GM12801 (cell line): ENCODE results near the gene TARBP1.

ENCODE experiments used
- TF ChIP-seq, protein P1 (sequence below): IDR thresholded peaks from one replicate; pipeline ENCODE4 v1.5.1; 2011; ENCODE audit warnings: control low read depth; ENCODE audit not compliant: insufficient read length; ENCODE audit errors: extremely low read depth

TARBP1 gene

DNA sequence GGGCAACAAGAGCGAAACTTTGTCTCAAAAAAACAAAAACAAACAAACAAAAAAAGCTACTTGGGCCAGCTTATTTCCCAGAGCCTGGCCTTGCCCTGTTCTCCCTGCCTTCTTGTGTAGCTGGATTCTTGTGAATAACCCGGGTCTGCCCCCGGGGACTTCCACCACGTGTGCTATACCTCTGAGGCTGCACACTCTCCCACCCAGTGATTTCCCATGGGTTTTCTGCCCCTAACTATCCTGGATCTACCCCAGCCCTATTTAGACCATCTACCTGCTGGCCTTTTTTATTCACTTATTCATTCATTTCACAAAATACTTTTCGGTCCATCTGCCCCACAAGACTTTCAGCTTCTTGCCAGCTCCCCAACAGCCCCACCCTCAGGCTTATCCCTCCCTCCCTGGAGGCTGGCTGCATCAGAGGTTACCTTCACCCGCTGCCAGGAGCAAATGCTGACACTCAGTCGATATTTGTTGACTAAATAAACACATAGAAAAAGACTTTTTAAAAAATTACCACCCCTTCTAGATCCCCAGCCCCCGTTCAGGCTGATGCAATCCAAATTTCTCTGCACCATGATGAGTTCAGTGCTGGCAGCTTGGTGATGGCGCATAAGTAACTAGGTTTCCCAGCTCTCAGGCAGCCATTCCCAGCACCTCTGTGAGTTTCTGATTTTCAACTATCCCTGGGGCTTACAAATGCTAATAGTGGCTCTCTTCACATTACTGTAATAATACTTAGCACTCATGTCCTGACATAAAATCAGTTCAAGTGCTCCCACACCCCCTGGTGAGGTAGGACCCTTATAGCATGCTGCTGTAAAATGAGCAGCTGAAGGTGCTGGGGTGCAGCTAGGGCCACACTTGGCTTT, 30.7 kb upstream of the TARBP1 start:
- TF ChIP-seq, protein P1, sequence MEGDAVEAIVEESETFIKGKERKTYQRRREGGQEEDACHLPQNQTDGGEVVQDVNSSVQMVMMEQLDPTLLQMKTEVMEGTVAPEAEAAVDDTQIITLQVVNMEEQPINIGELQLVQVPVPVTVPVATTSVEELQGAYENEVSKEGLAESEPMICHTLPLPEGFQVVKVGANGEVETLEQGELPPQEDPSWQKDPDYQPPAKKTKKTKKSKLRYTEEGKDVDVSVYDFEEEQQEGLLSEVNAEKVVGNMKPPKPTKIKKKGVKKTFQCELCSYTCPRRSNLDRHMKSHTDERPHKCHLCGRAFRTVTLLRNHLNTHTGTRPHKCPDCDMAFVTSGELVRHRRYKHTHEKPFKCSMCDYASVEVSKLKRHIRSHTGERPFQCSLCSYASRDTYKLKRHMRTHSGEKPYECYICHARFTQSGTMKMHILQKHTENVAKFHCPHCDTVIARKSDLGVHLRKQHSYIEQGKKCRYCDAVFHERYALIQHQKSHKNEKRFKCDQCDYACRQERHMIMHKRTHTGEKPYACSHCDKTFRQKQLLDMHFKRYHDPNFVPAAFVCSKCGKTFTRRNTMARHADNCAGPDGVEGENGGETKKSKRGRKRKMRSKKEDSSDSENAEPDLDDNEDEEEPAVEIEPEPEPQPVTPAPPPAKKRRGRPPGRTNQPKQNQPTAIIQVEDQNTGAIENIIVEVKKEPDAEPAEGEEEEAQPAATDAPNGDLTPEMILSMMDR, result no peak

DNA sequence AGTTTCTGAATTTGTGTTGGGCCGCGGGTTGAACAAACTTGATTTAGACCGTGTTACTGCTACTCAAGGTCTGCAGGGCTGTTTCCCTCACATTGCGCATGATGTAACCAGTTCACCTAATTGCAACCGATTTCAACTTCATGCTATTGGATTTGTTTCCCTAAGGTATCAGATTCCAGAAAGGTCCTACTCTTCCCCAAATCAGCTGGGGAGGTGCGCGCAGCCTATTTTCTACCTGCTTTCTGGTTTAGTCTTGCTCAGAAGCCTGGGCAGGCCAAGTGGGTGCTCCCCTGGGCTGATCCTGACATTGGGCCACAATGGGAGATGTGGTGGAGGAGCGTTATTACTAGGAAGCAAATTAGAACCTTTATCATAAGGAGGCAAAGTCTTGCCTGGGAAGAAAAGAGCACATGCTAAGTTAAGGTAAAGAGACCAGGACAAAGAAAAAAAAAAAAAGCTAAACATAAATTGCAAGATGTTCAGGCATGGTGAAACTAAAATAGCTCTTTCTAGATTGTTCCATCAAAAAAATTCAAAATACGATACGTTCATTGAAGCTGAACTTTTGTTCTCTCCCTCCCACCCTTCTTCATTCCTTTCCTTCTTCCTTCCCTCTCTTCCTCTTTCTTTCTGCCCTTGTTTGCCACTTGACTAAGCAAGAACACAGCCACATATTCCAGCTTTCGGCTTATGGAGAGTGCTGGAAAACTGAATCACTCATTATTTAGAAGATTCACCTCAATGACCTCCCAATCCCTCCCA, 28.8 kb upstream of the TARBP1 start:
- TF ChIP-seq, protein P1, result no peak

DNA sequence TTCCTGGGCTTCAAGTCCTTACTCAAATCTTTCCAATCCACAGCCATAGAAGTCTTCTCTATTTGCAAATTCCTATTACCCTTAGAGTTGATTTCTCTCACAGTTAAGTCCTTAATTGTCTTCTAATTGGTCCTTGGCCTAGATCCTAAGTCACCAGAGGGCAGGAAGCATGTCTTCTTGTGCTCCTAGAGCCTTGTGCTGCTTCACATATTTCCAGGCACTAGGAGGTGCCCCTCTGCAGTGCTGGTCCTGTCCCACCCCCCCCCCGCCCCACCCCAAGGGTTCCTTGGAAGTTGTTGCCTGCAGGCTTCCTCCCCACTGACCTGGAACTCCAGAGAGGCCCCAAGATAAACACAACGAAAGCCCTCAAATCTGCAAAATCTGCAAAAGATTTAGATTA, 28.1 kb upstream of the TARBP1 start:
- TF ChIP-seq, protein P1, result no peak

DNA sequence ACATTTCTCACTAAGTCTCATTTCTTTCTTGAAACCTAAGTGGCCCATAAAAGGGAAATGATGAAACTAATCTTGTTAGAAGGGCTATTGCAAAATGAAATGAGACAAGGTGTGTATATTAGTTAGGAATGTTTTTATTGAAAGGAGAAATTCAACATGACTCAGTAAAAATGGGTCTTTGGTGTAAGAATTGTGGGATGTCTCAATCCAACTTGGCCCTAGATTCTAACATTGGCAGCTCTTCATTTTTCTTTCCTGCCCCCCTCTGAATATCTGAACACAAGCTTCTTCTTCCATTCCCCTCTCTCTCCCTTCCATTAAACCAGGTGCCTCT, 26.8 kb upstream of the TARBP1 start:
- TF ChIP-seq, protein P1, result no peak

DNA sequence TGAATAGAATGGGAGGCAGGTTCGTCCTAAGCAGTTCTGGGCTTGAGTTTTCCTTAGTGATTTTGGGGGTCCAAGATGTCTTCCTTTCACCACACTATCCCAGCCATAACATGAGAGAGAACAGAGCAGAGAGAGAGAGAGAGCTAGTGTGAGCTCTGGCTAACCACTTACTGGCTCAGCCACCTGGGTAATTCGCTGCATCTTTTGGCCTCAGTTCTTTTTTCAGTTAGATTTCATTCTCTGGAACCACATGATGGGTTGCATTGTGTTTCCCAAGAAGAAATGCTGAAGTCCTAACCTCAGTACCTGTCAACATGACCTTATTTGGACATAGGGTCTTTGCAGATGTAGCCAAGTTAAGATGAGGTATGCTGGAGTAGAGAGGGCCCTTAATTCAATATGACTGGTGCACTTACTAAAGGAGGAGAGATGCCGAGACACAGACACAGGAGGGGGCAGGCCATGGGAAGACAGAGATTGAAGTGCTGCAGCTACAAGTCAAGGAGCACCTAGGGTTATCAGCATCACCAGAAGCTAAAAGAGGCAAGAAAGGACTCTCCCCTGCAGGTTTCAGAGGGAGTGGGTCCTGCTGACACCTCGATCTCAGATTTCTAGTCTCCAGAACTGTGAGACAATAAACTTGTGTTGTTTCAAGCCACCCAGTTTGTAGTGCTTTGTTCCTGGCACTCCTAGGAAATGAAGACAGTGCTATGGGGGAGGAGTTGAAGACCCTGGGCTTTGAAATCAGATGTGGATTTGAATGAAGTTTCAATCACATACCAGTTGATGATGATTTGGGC, 26.2 kb upstream of the TARBP1 start:
- TF ChIP-seq, protein P1, result no peak

DNA sequence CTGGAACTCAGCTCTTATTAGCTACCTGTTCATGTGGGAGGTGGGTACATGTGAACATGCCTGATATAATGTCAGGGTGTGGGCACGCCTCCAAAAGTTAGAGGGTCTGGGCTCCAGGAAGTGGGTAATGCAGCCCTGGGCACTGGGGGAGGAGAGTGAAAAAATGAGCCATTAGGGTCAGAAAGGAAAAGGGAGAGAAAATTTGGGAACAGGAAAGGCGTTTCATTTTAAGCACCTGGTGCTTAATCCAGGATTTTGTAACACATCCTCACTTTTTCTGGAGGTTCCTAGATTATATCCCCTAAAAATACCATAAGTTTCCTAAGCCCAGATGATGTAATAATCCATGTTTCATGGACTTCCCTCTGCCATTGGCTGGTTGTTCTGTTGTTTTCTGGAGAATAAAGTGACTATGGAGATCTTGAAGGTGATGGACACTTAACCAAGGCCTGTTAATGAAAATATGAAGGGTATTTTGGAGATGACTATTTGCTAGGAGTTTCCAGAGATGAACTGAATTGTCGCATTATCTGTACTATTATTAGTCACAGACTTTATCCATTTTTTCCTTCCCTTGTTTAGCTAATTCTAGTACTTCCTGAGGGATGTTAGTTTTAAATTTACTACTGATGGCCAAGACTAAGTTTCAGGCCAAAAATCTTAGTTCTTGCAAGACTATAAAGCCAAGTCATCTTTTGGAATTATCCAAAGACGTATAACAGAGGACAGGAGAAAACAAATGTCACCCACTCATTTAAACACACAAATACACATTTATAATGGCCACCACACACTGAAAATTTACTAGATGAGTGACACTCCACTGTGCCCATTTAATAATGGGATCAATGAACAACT, 24.4 kb upstream of the TARBP1 start:
- TF ChIP-seq, protein P1, result no peak

DNA sequence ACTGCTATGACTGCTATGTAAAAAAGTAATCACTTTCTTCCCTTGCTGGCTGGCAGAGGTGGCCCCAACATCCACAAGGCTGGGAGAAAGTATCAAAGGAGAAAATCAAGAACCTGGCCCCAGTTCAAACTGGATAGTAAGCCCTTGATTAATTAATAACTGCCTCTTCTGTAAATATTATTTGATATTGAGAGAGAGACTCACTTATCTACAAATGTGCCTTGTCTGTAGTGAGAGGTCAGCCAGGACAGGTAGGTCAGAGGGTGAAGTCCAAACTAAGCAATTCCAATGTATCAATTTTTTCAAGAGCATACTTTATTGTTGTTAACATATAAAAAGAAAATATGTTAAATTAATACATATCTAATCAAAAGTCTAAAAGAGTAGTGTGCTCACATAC, 23.8 kb upstream of the TARBP1 start:
- TF ChIP-seq, protein P1, result no peak
